SH-SY5Y (cell line): ENCODE measurements around the gene TMEM44.

Source experiments
- GATA2 ChIP-seq: IDR thresholded peaks from 2 replicates; pipeline ENCODE4 v1.6.1; 2011; ENCODE audit warnings: mild to moderate bottlenecking, low read depth, low read length
- GATA3 ChIP-seq: IDR thresholded peaks from 2 replicates; pipeline ENCODE4 v1.6.1; 2011; ENCODE audit warnings: low read depth, mild to moderate bottlenecking, low read length, moderate library complexity

DNA sequence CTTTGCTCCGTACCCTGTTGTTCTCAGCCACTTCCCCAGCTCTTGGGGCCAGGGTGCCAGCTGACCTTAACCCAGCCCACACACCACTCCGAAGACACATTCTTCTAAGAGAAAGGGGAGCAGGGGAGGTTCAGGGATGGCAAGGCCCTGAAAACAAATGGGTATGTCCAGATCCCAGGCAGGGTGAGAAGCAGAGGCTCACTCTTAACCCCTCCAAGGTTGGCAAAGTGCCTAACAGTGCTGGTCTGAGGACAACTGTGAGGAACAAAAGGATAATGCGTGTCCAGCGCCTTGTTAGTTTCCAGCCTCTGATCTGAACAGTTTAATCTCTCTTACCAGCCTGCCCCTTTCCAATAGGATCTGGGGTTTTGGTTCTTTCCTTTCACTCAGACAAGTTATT lies 1.5 kb downstream of the TMEM44 start:
- TF ChIP-seq GATA3: no peak
- no peak for TF ChIP-seq GATA2
